GM20000 (cell line): ENCODE results near the gene TNIK.

Source experiments
- DNase-seq: peaks from one replicate; pipeline ENCODE4 v3.0.0; 2012; ENCODE audit warnings: low spot score
- CTCF ChIP-seq: IDR thresholded peaks from 2 replicates; pipeline ENCODE4 v1.5.1; 2012; ENCODE audit warnings: mild to moderate bottlenecking, control low read depth; ENCODE audit errors: extremely low read depth, missing control alignments

TNIK gene

GRCh38 chr3:171328419-171329082 lies 131.7 kb downstream of the TNIK start:
- peak; percentile 3 for TF ChIP-seq CTCF

GRCh38 chr3:171327441-171328174 lies 132.6 kb downstream of the TNIK start:
- TF ChIP-seq CTCF = no peak
- DNase-seq = no peak

More at GRCh38 chr3:171328419-171329082, 131.7 kb downstream of the TNIK start:
- no peak for DNase-seq

- TF ChIP-seq CTCF = no peak
- no peak for DNase-seq
Measured at GRCh38 chr3:171326717-171327440, 133.3 kb downstream of the TNIK start.

GRCh38 chr3:171323938-171324536 lies 136.2 kb downstream of the TNIK start:
- DNase-seq = no peak
- TF ChIP-seq CTCF = no peak

- no peak for TF ChIP-seq CTCF
- no peak for DNase-seq
Measured at GRCh38 chr3:171321559-171322360, 138.4 kb downstream of the TNIK start.

- no peak for TF ChIP-seq CTCF
- no peak for DNase-seq
Measured at GRCh38 chr3:171320750-171321558, 139.3 kb downstream of the TNIK start.
